Measurements from ENCODE around the gene DDC.

The DDC gene

GRCh38 chr7:50499092-50499491 is 66.1 kb downstream of the DDC start:
- no peaks in the 10 kb centered on the region for H3K27me3 ChIP-seq (ENCODE audit: low read length)
- H3K4me3 ChIP-seq (ENCODE audit: insufficient read depth, low read length, poor library complexity, severe bottlenecking) = no peak overlapping the region
- H4K20me1 ChIP-seq (ENCODE audit: low read depth, low read length) = no peaks in the 10 kb centered on the region
- H3K4me2 ChIP-seq (ENCODE audit: low read depth, low read length, poor library complexity, severe bottlenecking) = no peak overlapping the region
- H3K9ac ChIP-seq (ENCODE audit: low read length) = no peak overlapping the region
- no peaks in the 10 kb centered on the region for H3K79me2 ChIP-seq (ENCODE audit: insufficient read depth, low read length)
- no peak overlapping the region for H2AFZ ChIP-seq (ENCODE audit: low read depth, low read length, severe bottlenecking)
- no peak overlapping the region for H3K27ac ChIP-seq (ENCODE audit: low read depth, low read length)
- H3K9me2 ChIP-seq (replicated peaks; ENCODE audit: insufficient read depth, low read length) = no peaks in the 10 kb centered on the region
- H3F3A ChIP-seq (ENCODE audit: insufficient read depth) = no peaks in the 10 kb centered on the region
- no peaks in the 10 kb centered on the region for H3K36me3 ChIP-seq (ENCODE audit: low read length)
- no peak for TF ChIP-seq CTCF (IDR thresholded peaks at IDR 0.05; ENCODE audit: insufficient read depth, low read length, poor library complexity, severe bottlenecking)
- H3K9me3 ChIP-seq (ENCODE audit: insufficient read depth, low read length) = no peaks in the 10 kb centered on the region

- H3K9me2 ChIP-seq (replicated peaks; ENCODE audit: insufficient read depth, low read length) = no peaks in the 10 kb centered on the region
- H3K27ac ChIP-seq (ENCODE audit: low read depth, low read length) = no peak overlapping the region
- H3K4me3 ChIP-seq (ENCODE audit: insufficient read depth, low read length, poor library complexity, severe bottlenecking) = no peak overlapping the region
- no peaks in the 10 kb centered on the region for H3K9me3 ChIP-seq (ENCODE audit: insufficient read depth, low read length)
- no peaks in the 10 kb centered on the region for H3K27me3 ChIP-seq (ENCODE audit: low read length)
- H3K36me3 ChIP-seq (ENCODE audit: low read length) = no peaks in the 10 kb centered on the region
- H3K4me2 ChIP-seq (ENCODE audit: low read depth, low read length, poor library complexity, severe bottlenecking) = no peak overlapping the region
- no peaks in the 10 kb centered on the region for H3K79me2 ChIP-seq (ENCODE audit: insufficient read depth, low read length)
- TF ChIP-seq CTCF (IDR thresholded peaks at IDR 0.05; ENCODE audit: insufficient read depth, low read length, poor library complexity, severe bottlenecking) (no peak), EZH2phosphoT487 (conservative IDR thresholded peaks at IDR 0.05; ENCODE audit: low read length) (no peak)
- H3K9ac ChIP-seq (ENCODE audit: low read length) = no peak overlapping the region
- H4K20me1 ChIP-seq (ENCODE audit: low read depth, low read length) = no peaks in the 10 kb centered on the region
- H2AFZ ChIP-seq (ENCODE audit: low read depth, low read length, severe bottlenecking) = no peak overlapping the region
- no peaks in the 10 kb centered on the region for H3F3A ChIP-seq (ENCODE audit: insufficient read depth)
These were observed 67.2 kb downstream of the DDC start for GRCh38 chr7:50497968-50498367.

DNA sequence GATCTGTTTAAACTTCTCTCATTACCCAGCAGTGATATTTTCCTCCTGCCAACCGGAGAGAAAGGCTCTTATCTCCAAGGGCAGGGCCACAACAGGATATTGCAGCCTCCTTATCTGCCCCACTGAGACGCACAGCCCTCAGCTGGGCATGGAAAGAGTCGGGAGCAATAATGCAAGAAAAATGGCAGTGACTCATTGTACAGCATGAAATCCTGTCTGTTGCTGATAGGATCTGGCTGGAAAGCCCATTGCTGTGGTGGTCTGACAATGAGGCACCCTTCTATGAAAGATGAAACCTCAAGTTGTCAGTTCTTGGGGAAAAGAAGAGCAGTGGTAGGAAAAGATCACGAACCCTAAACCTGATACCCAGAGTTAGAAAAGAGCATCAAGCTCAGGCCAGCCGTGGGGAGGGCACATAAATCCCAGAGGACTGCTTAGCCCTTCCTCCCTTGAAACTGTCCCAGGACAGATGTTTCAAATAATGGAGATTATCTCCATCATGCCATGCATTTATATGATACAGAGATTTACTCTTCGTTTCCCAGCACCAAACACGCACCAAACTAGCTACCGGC is 68.0 kb downstream of the DDC start:
- H3K9me2 ChIP-seq (replicated peaks; ENCODE audit: insufficient read depth, low read length) = no peaks in the 10 kb centered on the region
- H3K4me3 ChIP-seq (ENCODE audit: insufficient read depth, low read length, poor library complexity, severe bottlenecking) = no peak overlapping the region
- TF ChIP-seq CTCF (IDR thresholded peaks at IDR 0.05; ENCODE audit: insufficient read depth, low read length, poor library complexity, severe bottlenecking) = no peak
- TF ChIP-seq EZH2phosphoT487 (conservative IDR thresholded peaks at IDR 0.05; ENCODE audit: low read length) = no peak
- H3K79me2 ChIP-seq (ENCODE audit: insufficient read depth, low read length) = no peaks in the 10 kb centered on the region
- no peak overlapping the region for H3K9ac ChIP-seq (ENCODE audit: low read length)
- H3K27me3 ChIP-seq (ENCODE audit: low read length) = no peaks in the 10 kb centered on the region
- H3F3A ChIP-seq (ENCODE audit: insufficient read depth) = no peaks in the 10 kb centered on the region
- no peaks in the 10 kb centered on the region for H3K36me3 ChIP-seq (ENCODE audit: low read length)
- H4K20me1 ChIP-seq (ENCODE audit: low read depth, low read length) = no peaks in the 10 kb centered on the region
- no peaks in the 10 kb centered on the region for H3K9me3 ChIP-seq (ENCODE audit: insufficient read depth, low read length)
- no peak overlapping the region for H2AFZ ChIP-seq (ENCODE audit: low read depth, low read length, severe bottlenecking)
- no peak overlapping the region for H3K4me2 ChIP-seq (ENCODE audit: low read depth, low read length, poor library complexity, severe bottlenecking)
- no peak overlapping the region for H3K27ac ChIP-seq (ENCODE audit: low read depth, low read length)
